OCI-LY3 (cell line): ENCODE results near the gene RNU7-1.

Source experiments
- CTCF ChIP-seq: fragments of 200-600, 300-600 bp; sonication (generic); IDR thresholded peaks from 2 replicates; pipeline ENCODE4 v1.5.1; 2014; ENCODE audit warnings: antibody characterized with exemption, low read length, low read depth
- EZH2phosphoT487 ChIP-seq: fragments of 200-600 bp; shearing (Covaris generic); IDR thresholded peaks from 2 replicates; pipeline ENCODE4 v1.6.1; 2018; ENCODE audit warnings: antibody characterized with exemption, mixed run types, low read depth

DNA sequence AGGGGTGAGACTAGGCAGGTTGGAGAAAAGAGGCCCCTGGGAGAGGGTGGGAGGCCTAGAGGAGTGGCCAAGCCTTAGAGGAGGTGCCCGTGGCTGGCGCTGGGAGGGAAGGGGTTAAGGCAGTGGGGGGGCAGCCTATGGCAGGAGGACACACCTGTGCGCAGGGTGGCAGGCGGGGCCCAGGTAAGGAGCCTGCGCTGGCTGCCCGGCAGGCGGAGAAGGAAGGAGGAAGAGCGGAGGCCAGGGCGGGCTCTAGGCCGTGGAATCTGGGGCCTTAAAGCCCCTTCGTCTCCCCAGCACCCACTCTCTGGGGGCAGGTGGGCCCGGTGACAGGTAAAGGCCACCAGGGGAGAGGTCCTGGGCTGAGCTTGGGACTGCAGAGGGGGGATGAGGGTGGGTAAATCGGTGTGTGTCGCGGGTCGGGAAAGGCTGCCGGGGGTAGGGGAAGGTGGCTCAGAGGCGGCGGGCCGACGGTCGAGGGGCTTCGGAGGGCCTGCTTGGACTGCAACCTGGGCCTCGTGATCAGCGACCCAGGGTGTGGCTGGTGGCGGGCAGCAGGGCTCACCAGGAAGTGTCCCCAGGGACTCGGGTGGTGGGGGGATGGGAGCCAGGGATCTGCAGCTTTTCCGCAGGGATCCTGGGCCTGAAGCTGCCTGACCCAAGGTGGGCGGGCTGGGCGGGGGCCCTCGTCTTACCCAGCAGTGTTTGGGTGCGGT, 19.6 kb downstream of the RNU7-1 start:
- TF ChIP-seq EZH2phosphoT487 = no peak
- no peak for TF ChIP-seq CTCF
